ENCODE results near the gene SRPK2.

The SRPK2 gene

GRCh38 chr7:105127179-105127578 is 261.5 kb downstream of the SRPK2 start:
- DNase-seq, result no peak

GRCh38 chr7:105126436-105126975 is 262.2 kb downstream of the SRPK2 start:
- DNase-seq, result no peak

GRCh38 chr7:105125745-105126144 is 263.0 kb downstream of the SRPK2 start:
- no peak for DNase-seq

GRCh38 chr7:105122619-105123018 is 266.1 kb downstream of the SRPK2 start:
- no peak for DNase-seq

GRCh38 chr7:105118612-105119600 is 269.8 kb downstream of the SRPK2 start:
- DNase-seq, result no peak

GRCh38 chr7:105112440-105113418 is 276.0 kb downstream of the SRPK2 start:
- no peak for DNase-seq

GRCh38 chr7:105107458-105107857 is 281.3 kb downstream of the SRPK2 start:
- no peak for DNase-seq

- no peak for DNase-seq
Observed at GRCh38 chr7:105106473-105106872, 282.2 kb downstream of the SRPK2 start.

- no peak for DNase-seq
Observed at GRCh38 chr7:105105579-105105978, 283.1 kb downstream of the SRPK2 start.

GRCh38 chr7:105102557-105103352 is 286.0 kb downstream of the SRPK2 start:
- no peak for DNase-seq

- no peak for DNase-seq
Observed at GRCh38 chr7:105101864-105102263, 286.9 kb downstream of the SRPK2 start.

GRCh38 chr7:105098863-105099515 is 289.7 kb downstream of the SRPK2 start:
- DNase-seq, result no peak

- no peak for DNase-seq
Observed at GRCh38 chr7:105097619-105098018, 291.1 kb downstream of the SRPK2 start.

GRCh38 chr7:105096306-105096705 is 292.4 kb downstream of the SRPK2 start:
- no peak for DNase-seq

- DNase-seq, result no peak
Observed at GRCh38 chr7:105094966-105095365, 293.8 kb downstream of the SRPK2 start.

- no peak for DNase-seq
Observed at GRCh38 chr7:105088456-105088855, 300.3 kb downstream of the SRPK2 start.

GRCh38 chr7:105087981-105088380 is 300.7 kb downstream of the SRPK2 start:
- DNase-seq, result no peak

- DNase-seq, result no peak
Observed at GRCh38 chr7:105086850-105087249, 301.9 kb downstream of the SRPK2 start.

- DNase-seq, result no peak
Observed at GRCh38 chr7:105084581-105084980, 304.1 kb downstream of the SRPK2 start.

GRCh38 chr7:105079348-105079747 is 309.4 kb downstream of the SRPK2 start:
- peak; percentile 63 to 72 (median 64) for DNase-seq

- DNase-seq, result no peak
Observed at GRCh38 chr7:105073143-105073542, 315.6 kb downstream of the SRPK2 start.

- no peak for DNase-seq
Observed at GRCh38 chr7:105068886-105069285, 319.8 kb downstream of the SRPK2 start.

Data from suppressor macrophage treated with lipopolysaccharide for 1 hour (primary cell).